ENCODE measurements around the gene ORMDL2. TPM values are rescaled to one million over a fixed set of nuclear protein-coding genes. Genes with fewer than 3 reads are reported as not detected.
A peak's percentile ranks its signal among the peaks of the same experiment; 100 is the strongest.

The ORMDL2 gene
- total and polyA plus RNA-seq, 10 of the 15 experiments (the other 5 are each of a cell fraction or from before 2014, with no cell fraction given): 15.0 to 135 (median 33.9) TPM

- peaks cover 5 to 25% of the 10 kb centered on the region in 2 experiments for H3K36me3 ChIP-seq (ENCODE audit: control insufficient read depth in 2 of 2, insufficient read depth in 2 of 2, low read length in 1 of 2)
- no peak overlapping the region for H3K4me3 ChIP-seq
- POLR2A ChIA-PET: interaction anchor here (0.8 kb wide), 1 partner anchor 103 kb away, joined by 4 read pairs; no protein-coding TSS in a partner anchor
- RAD21 ChIA-PET (ENCODE audit: unreplicated experiment): interaction anchor here (1.2 kb wide), 1 partner anchor 84 kb away, joined by 7 read pairs; no protein-coding TSS in a partner anchor
- H3K9ac ChIP-seq (ENCODE audit: control insufficient read depth, insufficient read depth, low read length): no peak overlapping the region
- SMC1A ChIA-PET (ENCODE audit: uncharacterized antibody, unreplicated experiment): interaction anchor here (0.9 to 3.0 kb wide), 5 partner anchors 9 to 176 kb away, joined by 3 to 8 read pairs (median 4); no protein-coding TSS in a partner anchor
- no peak for DNase-seq (ENCODE audit: low read depth, low spot score)
- intact Hi-C loops (cut with micrococcal nuclease; ENCODE audit: unreplicated experiment) (no loop called here), in situ Hi-C loops (cut with MboI) (no loop called here)
- no peaks in the 10 kb centered on the region for H3K27me3 ChIP-seq (replicated peaks in 1 of 2; ENCODE audit: control insufficient read depth in 2 of 2, insufficient read depth in 2 of 2, low read length in 1 of 2)
- H3K79me2 ChIP-seq (ENCODE audit: control insufficient read depth, insufficient read depth, low read length): peaks cover 37% of the 10 kb centered on the region
- FAIRE-seq: no peak
- 85% methylated on average over 6 of the region's 6 CpGs for WGBS (ENCODE audit: insufficient coverage, insufficient replicate concordance, low lambda C conversion rate, missing lambda C conversion rate)
- no TSS peak for BruUV-seq (replicated peaks)
- CTCF ChIA-PET: interaction anchor here (1.0 to 7.2 kb wide), 4 partner anchors 7 to 115 kb away, joined by 3 to 89 read pairs (median 4); partner anchors contain the start of gene DNAJC14
- peaks cover 10% of the 10 kb centered on the region; the same call in 1 of the 2 replicates for H3K4me1 ChIP-seq (ENCODE audit: control insufficient read depth, insufficient read depth, low read length)
- H3K9me3 ChIP-seq (replicated peaks; ENCODE audit: control insufficient read depth, insufficient read depth, low read length): no peaks in the 10 kb centered on the region
- no peak overlapping the region for H3K27ac ChIP-seq (ENCODE audit: control insufficient read depth, insufficient read depth)
- H3K4me2 ChIP-seq (ENCODE audit: control insufficient read depth, insufficient read depth): no peak overlapping the region
- ATAC-seq: no peak
- no peaks in the 10 kb centered on the region for H4K20me1 ChIP-seq (ENCODE audit: control insufficient read depth, insufficient read depth)
- TF ChIP-seq CTCF (IDR thresholded peaks at IDR 0.05 in 2 of 3, conservative IDR thresholded peaks at IDR 0.05 in 1 of 3; ENCODE audit: control insufficient read depth in 2 of 3, extremely low read depth in 1 of 3, insufficient read depth in 1 of 3, low read depth in 3 of 3, low read length in 3 of 3) (peak in 1 of 3 experiments; percentile 7; a peak in 1 of 6 replicates), PML (IDR thresholded peaks at IDR 0.05; ENCODE audit: low read length) (no peak), NKRF (conservative IDR thresholded peaks at IDR 0.05) (no peak), ZZZ3 (IDR thresholded peaks at IDR 0.05; ENCODE audit: control insufficient read depth, insufficient read length, low read depth) (no peak)
- no peak overlapping the region for H2AFZ ChIP-seq (ENCODE audit: control insufficient read depth, low read depth, low read length)
Measured at GRCh38 chr12:55822228-55822627, 4.4 kb downstream of the ORMDL2 start.

Data from GM12878 (cell line).